Measurements from ENCODE around the gene DOCK1.

The DOCK1 gene

GRCh38 chr10:127458016-127458810 lies 553.0 kb downstream of the DOCK1 start:
- no peak for TF ChIP-seq CTCF (IDR thresholded peaks at IDR 0.05)
- H3K4me1 ChIP-seq (ENCODE audit: control insufficient read depth in 1 of 2, insufficient read depth in 1 of 2, low read depth in 1 of 2, low read length in 1 of 2) = no peaks in the 10 kb centered on the region
- H3K36me3 ChIP-seq = no peaks in the 10 kb centered on the region
- H3K27me3 ChIP-seq = no peaks in the 10 kb centered on the region
- H3K9me3 ChIP-seq = no peaks in the 10 kb centered on the region
- no peak overlapping the region for H3K4me3 ChIP-seq (ENCODE audit: low read depth in 1 of 2, low read length in 1 of 2)
- H3K27ac ChIP-seq = no peak overlapping the region

- no peak for TF ChIP-seq CTCF (IDR thresholded peaks at IDR 0.05)
- Histone ChIP-seq H3K4me3 (ENCODE audit: low read depth in 1 of 2, low read length in 1 of 2) (no peak overlapping the region), H3K27me3 (no peaks in the 10 kb centered on the region), H3K36me3 (no peaks in the 10 kb centered on the region), H3K9me3 (no peaks in the 10 kb centered on the region), H3K27ac (no peak overlapping the region), H3K4me1 (ENCODE audit: control insufficient read depth in 1 of 2, insufficient read depth in 1 of 2, low read depth in 1 of 2, low read length in 1 of 2) (no peaks in the 10 kb centered on the region)
Observed at GRCh38 chr10:127458829-127459228, 553.6 kb downstream of the DOCK1 start.

GRCh38 chr10:127459918-127460317 lies 554.7 kb downstream of the DOCK1 start:
- no peaks in the 10 kb centered on the region for H3K4me1 ChIP-seq (ENCODE audit: control insufficient read depth in 1 of 2, insufficient read depth in 1 of 2, low read depth in 1 of 2, low read length in 1 of 2)
- H3K27ac ChIP-seq = no peak overlapping the region
- no peaks in the 10 kb centered on the region for H3K36me3 ChIP-seq
- no peaks in the 10 kb centered on the region for H3K9me3 ChIP-seq
- no peak for TF ChIP-seq CTCF (IDR thresholded peaks at IDR 0.05)
- H3K27me3 ChIP-seq = no peaks in the 10 kb centered on the region
- H3K4me3 ChIP-seq (ENCODE audit: low read depth in 1 of 2, low read length in 1 of 2) = no peak overlapping the region

GRCh38 chr10:127462643-127463295 lies 557.5 kb downstream of the DOCK1 start:
- H3K27ac ChIP-seq = no peak overlapping the region
- H3K4me1 ChIP-seq (ENCODE audit: control insufficient read depth in 1 of 2, insufficient read depth in 1 of 2, low read depth in 1 of 2, low read length in 1 of 2) = no peaks in the 10 kb centered on the region
- H3K27me3 ChIP-seq = no peaks in the 10 kb centered on the region
- no peaks in the 10 kb centered on the region for H3K36me3 ChIP-seq
- no peak overlapping the region for H3K4me3 ChIP-seq (ENCODE audit: low read depth in 1 of 2, low read length in 1 of 2)
- no peak for TF ChIP-seq CTCF (IDR thresholded peaks at IDR 0.05)
- H3K9me3 ChIP-seq = no peaks in the 10 kb centered on the region

GRCh38 chr10:127463548-127463947 lies 558.3 kb downstream of the DOCK1 start:
- H3K9me3 ChIP-seq = no peaks in the 10 kb centered on the region
- no peak overlapping the region for H3K27ac ChIP-seq
- TF ChIP-seq CTCF (IDR thresholded peaks at IDR 0.05) = no peak
- no peaks in the 10 kb centered on the region for H3K36me3 ChIP-seq
- H3K4me3 ChIP-seq (ENCODE audit: low read depth in 1 of 2, low read length in 1 of 2) = no peak overlapping the region
- H3K4me1 ChIP-seq (ENCODE audit: control insufficient read depth in 1 of 2, insufficient read depth in 1 of 2, low read depth in 1 of 2, low read length in 1 of 2) = no peaks in the 10 kb centered on the region
- no peaks in the 10 kb centered on the region for H3K27me3 ChIP-seq
